ENCODE results near the gene SNAP25.

The SNAP25 gene

DNA sequence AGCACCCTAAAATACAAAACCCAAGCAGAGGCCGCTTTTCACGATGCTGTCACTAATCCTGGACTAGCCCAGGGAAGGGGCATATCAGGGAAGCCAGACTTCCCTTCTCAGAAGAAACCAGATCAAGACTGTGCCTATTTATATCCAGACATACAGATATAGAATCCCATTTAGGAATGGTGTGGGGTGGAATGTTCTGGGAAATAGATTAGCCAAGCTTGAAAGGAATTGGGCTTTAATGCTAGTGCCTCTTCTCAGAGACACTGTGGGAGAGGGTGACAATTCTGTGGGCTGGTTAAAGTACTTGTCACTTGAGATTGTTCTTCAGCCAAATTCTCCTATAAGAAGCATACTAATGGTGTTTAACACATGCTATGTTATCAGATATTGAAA, 45.5 kb downstream of the SNAP25 start:
- DNase-seq (ENCODE audit: extremely low spot score), result no peak
- TF ChIP-seq, protein P1, sequence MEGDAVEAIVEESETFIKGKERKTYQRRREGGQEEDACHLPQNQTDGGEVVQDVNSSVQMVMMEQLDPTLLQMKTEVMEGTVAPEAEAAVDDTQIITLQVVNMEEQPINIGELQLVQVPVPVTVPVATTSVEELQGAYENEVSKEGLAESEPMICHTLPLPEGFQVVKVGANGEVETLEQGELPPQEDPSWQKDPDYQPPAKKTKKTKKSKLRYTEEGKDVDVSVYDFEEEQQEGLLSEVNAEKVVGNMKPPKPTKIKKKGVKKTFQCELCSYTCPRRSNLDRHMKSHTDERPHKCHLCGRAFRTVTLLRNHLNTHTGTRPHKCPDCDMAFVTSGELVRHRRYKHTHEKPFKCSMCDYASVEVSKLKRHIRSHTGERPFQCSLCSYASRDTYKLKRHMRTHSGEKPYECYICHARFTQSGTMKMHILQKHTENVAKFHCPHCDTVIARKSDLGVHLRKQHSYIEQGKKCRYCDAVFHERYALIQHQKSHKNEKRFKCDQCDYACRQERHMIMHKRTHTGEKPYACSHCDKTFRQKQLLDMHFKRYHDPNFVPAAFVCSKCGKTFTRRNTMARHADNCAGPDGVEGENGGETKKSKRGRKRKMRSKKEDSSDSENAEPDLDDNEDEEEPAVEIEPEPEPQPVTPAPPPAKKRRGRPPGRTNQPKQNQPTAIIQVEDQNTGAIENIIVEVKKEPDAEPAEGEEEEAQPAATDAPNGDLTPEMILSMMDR (IDR thresholded peaks at IDR 0.05; ENCODE audit: control extremely low read depth, extremely low read depth, low read depth, missing control alignments), result no peak
- CTCF ChIA-PET, result interaction anchor here (1.3 kb wide), 1 partner anchor 8 kb away, joined by 4 read pairs; no protein-coding TSS in a partner anchor
- POLR2A ChIA-PET, result no interaction called here

DNA sequence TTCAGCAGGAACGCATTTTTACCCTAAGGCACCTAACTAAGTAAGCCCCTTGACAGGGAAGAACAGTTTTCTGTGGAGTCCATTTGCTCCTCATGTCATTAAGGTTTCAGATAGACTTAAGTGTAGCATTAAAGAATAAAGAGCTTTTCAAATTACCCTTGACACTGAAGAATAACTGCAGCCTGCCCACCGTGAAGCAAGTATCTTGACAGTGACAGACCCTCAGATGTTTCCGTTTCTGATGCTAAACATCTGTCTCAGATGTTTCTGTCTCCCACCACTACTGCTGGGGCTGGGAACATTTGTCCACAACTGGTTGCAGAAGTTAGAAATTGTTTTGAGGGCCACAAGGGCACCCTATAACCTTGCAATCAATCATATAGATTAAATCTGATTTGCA, 50.0 kb downstream of the SNAP25 start:
- TF ChIP-seq, protein P1 (IDR thresholded peaks at IDR 0.05; ENCODE audit: control extremely low read depth, extremely low read depth, low read depth, missing control alignments), result no peak
- no peak for DNase-seq (ENCODE audit: extremely low spot score)
- ChIA-PET POLR2A (no interaction called here), CTCF (interaction anchor here (1.1 kb wide), 1 partner anchor 12 kb away, joined by 3 read pairs; no protein-coding TSS in a partner anchor)

DNA sequence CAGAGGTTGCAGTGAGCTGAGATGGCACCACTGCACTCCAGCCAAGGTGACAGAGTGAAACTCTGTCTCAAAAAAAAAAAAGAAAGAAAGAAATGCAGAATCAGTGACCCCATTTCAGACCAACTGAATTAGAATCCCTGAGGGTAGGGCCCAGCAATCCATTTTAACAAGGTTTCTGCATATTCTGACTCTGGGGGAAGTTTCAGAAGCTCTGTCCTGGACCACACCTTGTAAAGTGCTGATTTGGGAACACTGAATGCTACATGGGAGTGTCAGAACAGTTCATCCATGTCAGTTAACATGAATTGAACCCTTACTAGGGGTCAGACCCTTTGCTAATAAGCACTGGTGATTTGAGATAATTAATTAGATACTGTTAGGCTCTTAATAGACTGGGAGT, 52.0 kb downstream of the SNAP25 start:
- no peak for DNase-seq (ENCODE audit: extremely low spot score)
- TF ChIP-seq, protein P1 (IDR thresholded peaks at IDR 0.05; ENCODE audit: control extremely low read depth, extremely low read depth, low read depth, missing control alignments), result no peak
- ChIA-PET POLR2A (no interaction called here), CTCF (no interaction called here)

DNA sequence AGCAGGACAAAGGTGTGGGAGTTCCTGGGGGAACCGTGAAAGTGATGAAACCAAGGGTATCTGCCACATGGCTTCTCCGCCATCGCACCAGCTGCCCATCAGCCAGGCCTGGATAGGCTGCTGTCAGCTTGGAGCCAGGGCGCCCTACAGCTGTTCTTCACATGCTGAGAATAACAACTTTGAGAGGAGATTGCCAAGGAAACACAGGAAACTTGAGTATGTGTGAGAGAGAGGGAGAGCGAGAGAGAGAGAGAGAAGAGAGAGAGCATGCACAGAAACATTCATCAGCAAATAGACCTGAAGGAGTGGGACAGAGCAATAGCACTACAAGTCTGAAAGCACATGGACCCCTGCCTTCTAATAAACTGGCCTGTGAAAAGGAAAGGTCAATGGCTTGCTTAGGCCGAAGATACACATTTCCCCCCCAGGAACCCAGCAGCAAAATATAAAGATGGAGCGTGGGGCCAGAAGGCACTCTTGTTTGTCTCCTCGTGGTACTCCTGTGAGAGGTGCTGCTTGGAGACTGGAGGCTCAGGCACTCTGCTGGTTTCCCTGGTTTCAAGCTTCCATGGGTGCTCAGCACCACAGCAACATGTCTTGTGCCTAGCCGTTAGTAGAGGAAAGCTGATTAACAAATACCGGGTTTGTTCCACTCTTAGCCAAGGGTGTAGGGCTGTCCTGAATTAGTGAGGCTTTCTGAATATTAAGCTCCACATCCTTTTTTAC, 53.0 kb downstream of the SNAP25 start:
- ChIA-PET POLR2A (no interaction called here), CTCF (interaction anchor here (1.4 to 1.6 kb wide), 2 partner anchors 8 to 10 kb away, joined by 4 read pairs; no protein-coding TSS in a partner anchor)
- no peak for DNase-seq (ENCODE audit: extremely low spot score)
- TF ChIP-seq, protein P1 (IDR thresholded peaks at IDR 0.05; ENCODE audit: control extremely low read depth, extremely low read depth, low read depth, missing control alignments), result no peak

DNA sequence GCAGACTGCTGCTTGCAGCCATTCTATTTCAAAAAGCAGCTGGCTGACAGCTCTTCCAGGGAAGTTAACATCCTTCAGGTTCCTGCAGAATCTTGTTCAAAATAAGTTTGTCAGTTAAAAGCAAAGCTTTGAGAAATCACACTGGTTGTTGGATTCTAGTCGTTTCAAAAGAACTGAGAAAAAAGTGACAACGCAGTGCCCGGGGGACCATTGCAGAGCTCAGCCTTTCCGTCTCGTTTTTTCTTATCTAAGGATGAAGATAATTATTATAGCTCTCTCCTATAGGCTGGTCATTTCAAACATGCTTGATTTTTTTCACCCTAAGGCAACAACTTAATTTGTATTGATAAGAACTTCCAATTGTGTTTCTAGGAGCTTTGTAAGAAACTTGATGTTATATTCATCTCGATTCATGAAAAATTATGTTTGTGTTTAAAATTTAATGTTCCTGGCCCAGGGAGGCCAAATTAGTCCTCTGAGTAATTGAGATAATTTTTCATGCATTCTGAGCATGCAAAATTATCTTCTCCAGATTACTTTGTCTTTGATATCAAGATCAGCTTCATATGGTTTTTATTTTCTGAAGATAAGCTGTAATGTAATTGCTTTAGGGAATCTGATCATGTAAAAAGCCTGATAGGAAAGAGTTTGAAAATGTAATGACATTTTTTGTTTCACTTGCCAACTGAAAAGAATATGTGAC, 58.4 kb downstream of the SNAP25 start:
- POLR2A ChIA-PET, result no interaction called here
- TF ChIP-seq, protein P1 (IDR thresholded peaks at IDR 0.05; ENCODE audit: control extremely low read depth, extremely low read depth, low read depth, missing control alignments), result no peak
- CTCF ChIA-PET, result interaction anchor here (0.8 to 0.9 kb wide), 3 partner anchors 14 to 155 kb away, joined by 3 to 4 read pairs (median 3); no protein-coding TSS in a partner anchor
- DNase-seq (ENCODE audit: extremely low spot score), result no peak

DNA sequence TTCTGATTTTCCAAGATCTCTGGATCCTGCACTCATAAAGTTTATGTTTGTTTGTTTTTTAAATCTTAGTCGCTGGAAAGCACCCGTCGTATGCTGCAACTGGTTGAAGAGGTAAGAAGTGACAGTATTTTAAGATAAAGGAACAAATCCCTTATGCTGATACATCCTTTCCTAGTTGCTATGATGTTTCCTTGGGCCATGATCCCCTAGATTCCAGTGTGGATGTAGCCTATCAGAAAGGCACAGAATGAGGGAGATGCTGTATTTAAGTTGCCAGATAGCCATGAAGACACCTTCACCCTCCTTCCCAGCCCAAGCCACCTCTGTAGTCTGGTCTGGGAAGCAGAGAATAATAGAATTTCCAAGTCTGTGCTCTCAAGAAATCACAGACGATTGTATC, 59.0 kb downstream of the SNAP25 start:
- TF ChIP-seq, protein P1 (IDR thresholded peaks at IDR 0.05; ENCODE audit: control extremely low read depth, extremely low read depth, low read depth, missing control alignments), result no peak
- ChIA-PET POLR2A (no interaction called here), CTCF (no interaction called here)
- no peak for DNase-seq (ENCODE audit: extremely low spot score)

Data from GM10248 (cell line).